Measurements from ENCODE around the gene DLL3.

DLL3 gene

DNA sequence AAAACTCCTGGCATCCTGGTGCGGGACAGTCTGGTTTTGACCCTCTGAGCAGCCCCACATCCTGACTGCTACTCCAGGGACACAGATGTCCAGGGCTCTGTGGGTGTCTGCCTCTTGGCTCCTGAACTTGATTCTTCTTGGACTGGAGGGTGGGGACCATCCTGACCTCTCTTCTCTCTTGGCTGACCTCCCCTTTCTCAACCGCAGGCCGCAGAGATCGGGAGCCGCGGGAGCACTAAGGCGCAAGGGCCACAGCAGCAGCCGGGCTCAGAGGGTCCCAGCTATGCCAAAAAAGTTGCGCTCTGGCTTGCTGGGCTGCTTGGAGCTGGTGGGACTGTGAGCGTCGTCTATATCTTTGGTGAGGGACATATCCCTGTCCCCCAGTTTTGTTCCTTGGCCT, 17.1 kb upstream of the DLL3 start:
- WGBS (ENCODE audit: insufficient coverage) = 87% methylated on average over 11 of the region's 11 CpGs
- CTCF ChIA-PET = interaction anchor here (1.0 kb wide), 1 partner anchor 16 kb away, joined by 3 read pairs; no protein-coding TSS in a partner anchor
- H3K27me3 ChIP-seq (replicated peaks in 2 of 5; ENCODE audit: control insufficient read depth in 4 of 5, insufficient read depth in 5 of 5, low read length in 4 of 5) = no peaks in the 10 kb centered on the region
- H3K36me3 ChIP-seq (ENCODE audit: control insufficient read depth in 4 of 4, insufficient read depth in 4 of 4, low read length in 3 of 4) = peaks cover 2 to 34% (median 24%) of the 10 kb centered on the region in 4 experiments
- peak overlapping the region; percentile 89 to 95 for H3K27ac ChIP-seq (ENCODE audit: insufficient read depth in 1 of 2, low read depth in 1 of 2, low read length in 2 of 2, poor library complexity in 1 of 2, severe bottlenecking in 2 of 2)
- POLR2A ChIA-PET = no interaction called here
- peaks cover 0 to 24% (median 21%) of the 10 kb centered on the region in 4 experiments for H3K4me1 ChIP-seq (ENCODE audit: control extremely low read depth in 1 of 4, control insufficient read depth in 4 of 4, insufficient read depth in 4 of 4, low read length in 3 of 4)
- no peaks in the 10 kb centered on the region for H3K9me3 ChIP-seq (ENCODE audit: control extremely low read depth in 1 of 5, control insufficient read depth in 4 of 5, insufficient read depth in 2 of 5, low read depth in 1 of 5, low read length in 4 of 5)
- no peak for DNase-seq
- H3K4me3 ChIP-seq (ENCODE audit: control insufficient read depth in 1 of 7, extremely low read depth in 1 of 7, insufficient read depth in 4 of 7, low read depth in 2 of 7, low read length in 6 of 7) = peak overlapping the region; percentile 65 to 99 (median 96)

DNA sequence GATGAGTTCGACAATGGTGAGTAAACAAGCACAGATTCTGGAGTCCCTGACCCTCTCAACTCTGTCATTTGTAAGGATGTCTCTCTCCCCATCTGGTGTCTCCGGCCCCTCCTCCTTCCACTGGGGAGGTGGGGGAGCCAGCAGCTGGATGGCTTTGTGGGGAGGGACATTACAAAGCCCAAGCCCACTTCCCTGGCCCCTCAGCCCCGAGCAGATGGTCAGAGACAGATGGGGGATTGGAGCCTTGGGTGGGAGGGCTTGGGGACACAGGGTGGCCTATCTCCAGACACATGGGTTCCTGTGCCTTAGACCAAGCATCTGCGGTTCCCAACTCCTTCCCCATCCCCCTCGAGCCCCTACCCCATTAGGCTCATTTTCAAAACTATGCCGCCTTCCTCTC, 15.6 kb upstream of the DLL3 start:
- Histone ChIP-seq H3K27me3 (replicated peaks in 2 of 5; ENCODE audit: control insufficient read depth in 4 of 5, insufficient read depth in 5 of 5, low read length in 4 of 5) (no peaks in the 10 kb centered on the region), H3K27ac (ENCODE audit: insufficient read depth in 1 of 2, low read depth in 1 of 2, low read length in 2 of 2, poor library complexity in 1 of 2, severe bottlenecking in 2 of 2) (no peak overlapping the region), H3K36me3 (ENCODE audit: control insufficient read depth in 4 of 4, insufficient read depth in 4 of 4, low read length in 3 of 4) (peaks cover 2 to 43% (median 31%) of the 10 kb centered on the region in 4 experiments), H3K4me3 (ENCODE audit: control insufficient read depth in 1 of 7, extremely low read depth in 1 of 7, insufficient read depth in 4 of 7, low read depth in 2 of 7, low read length in 6 of 7) (no peak overlapping the region), H3K9me3 (ENCODE audit: control extremely low read depth in 1 of 5, control insufficient read depth in 4 of 5, insufficient read depth in 2 of 5, low read depth in 1 of 5, low read length in 4 of 5) (no peaks in the 10 kb centered on the region), H3K4me1 (ENCODE audit: control extremely low read depth in 1 of 4, control insufficient read depth in 4 of 4, insufficient read depth in 4 of 4, low read length in 3 of 4) (peaks cover 0 to 24% (median 21%) of the 10 kb centered on the region in 4 experiments)
- 100% methylated on average over 1 of the region's 6 CpGs for WGBS (ENCODE audit: insufficient coverage)
- CTCF ChIA-PET = no interaction called here
- no peak for DNase-seq
- POLR2A ChIA-PET = no interaction called here

DNA sequence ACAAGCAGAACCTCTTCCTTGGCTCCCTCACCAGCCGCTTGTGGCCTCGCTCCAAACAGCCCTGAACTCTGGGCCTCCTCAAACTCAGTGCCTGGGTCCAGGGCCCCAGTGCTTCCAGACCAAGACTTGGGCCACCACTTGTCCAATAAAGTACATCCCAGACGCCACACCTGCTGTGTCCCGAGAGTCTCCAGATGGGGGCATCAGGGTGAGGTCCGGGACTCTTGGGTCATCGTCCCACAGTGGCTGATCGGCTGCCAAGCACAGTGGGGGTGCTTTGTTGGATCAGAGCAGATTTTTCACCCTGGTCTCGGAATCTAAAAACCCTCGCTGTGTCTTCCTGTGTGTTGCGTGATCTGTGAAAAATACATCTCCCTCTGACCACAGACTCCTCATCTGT, 9.0 kb upstream of the DLL3 start:
- DNase-seq = no peak
- H3K27me3 ChIP-seq (replicated peaks in 2 of 5; ENCODE audit: control insufficient read depth in 4 of 5, insufficient read depth in 5 of 5, low read length in 4 of 5) = no peaks in the 10 kb centered on the region
- H3K27ac ChIP-seq (ENCODE audit: insufficient read depth in 1 of 2, low read depth in 1 of 2, low read length in 2 of 2, poor library complexity in 1 of 2, severe bottlenecking in 2 of 2) = no peak overlapping the region
- H3K4me3 ChIP-seq (ENCODE audit: control insufficient read depth in 1 of 7, extremely low read depth in 1 of 7, insufficient read depth in 4 of 7, low read depth in 2 of 7, low read length in 6 of 7) = no peak overlapping the region
- peaks cover 7 to 65% (median 45%) of the 10 kb centered on the region in 4 experiments for H3K36me3 ChIP-seq (ENCODE audit: control insufficient read depth in 4 of 4, insufficient read depth in 4 of 4, low read length in 3 of 4)
- ChIA-PET POLR2A (no interaction called here), CTCF (no interaction called here)
- no peaks in the 10 kb centered on the region for H3K4me1 ChIP-seq (ENCODE audit: control extremely low read depth in 1 of 4, control insufficient read depth in 4 of 4, insufficient read depth in 4 of 4, low read length in 3 of 4)
- no peaks in the 10 kb centered on the region for H3K9me3 ChIP-seq (ENCODE audit: control extremely low read depth in 1 of 5, control insufficient read depth in 4 of 5, insufficient read depth in 2 of 5, low read depth in 1 of 5, low read length in 4 of 5)
- WGBS (ENCODE audit: insufficient coverage) = 96% methylated on average over 9 of the region's 10 CpGs

GRCh38 chr19:39492225-39492624, 6.5 kb upstream of the DLL3 start:
- Histone ChIP-seq H3K36me3 (ENCODE audit: control insufficient read depth in 4 of 4, insufficient read depth in 4 of 4, low read length in 3 of 4) (peaks cover 7 to 43% (median 27%) of the 10 kb centered on the region in 4 experiments), H3K4me3 (ENCODE audit: control insufficient read depth in 1 of 7, extremely low read depth in 1 of 7, insufficient read depth in 4 of 7, low read depth in 2 of 7, low read length in 6 of 7) (no peak overlapping the region), H3K9me3 (ENCODE audit: control extremely low read depth in 1 of 5, control insufficient read depth in 4 of 5, insufficient read depth in 2 of 5, low read depth in 1 of 5, low read length in 4 of 5) (no peaks in the 10 kb centered on the region), H3K27me3 (replicated peaks in 2 of 5; ENCODE audit: control insufficient read depth in 4 of 5, insufficient read depth in 5 of 5, low read length in 4 of 5) (peaks cover 0 to 11% (median 0%) of the 10 kb centered on the region in 5 experiments), H3K4me1 (ENCODE audit: control extremely low read depth in 1 of 4, control insufficient read depth in 4 of 4, insufficient read depth in 4 of 4, low read length in 3 of 4) (no peaks in the 10 kb centered on the region), H3K27ac (ENCODE audit: insufficient read depth in 1 of 2, low read depth in 1 of 2, low read length in 2 of 2, poor library complexity in 1 of 2, severe bottlenecking in 2 of 2) (no peak overlapping the region)
- POLR2A ChIA-PET = no interaction called here
- CTCF ChIA-PET = interaction anchor here (0.9 to 1.3 kb wide), 4 partner anchors 11 to 40 kb away, joined by 3 to 5 read pairs (median 4); partner anchors contain the start of gene EID2B
- 95% methylated on average over 5 of the region's 6 CpGs for WGBS (ENCODE audit: insufficient coverage)
- no peak for DNase-seq

DNA sequence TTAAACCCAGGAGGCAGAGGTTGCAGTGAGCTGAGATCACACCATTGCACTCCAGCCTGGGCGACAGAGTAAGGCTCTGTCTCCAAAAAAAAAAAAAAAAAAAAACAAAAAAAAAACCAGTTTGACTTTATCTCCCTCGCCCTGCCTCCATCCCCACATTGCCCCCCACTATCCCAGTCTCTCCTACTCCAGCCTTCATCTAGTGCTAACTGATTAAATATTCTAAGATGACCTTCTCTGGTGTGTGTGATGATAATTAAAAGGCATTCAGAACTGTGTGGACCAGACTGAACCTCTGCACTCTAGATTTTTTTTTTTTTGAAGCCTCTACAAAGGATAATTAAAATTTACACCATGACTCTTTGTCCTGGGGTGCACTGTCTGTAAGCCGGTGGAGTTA, 6.0 kb upstream of the DLL3 start:
- 100% methylated on average over 1 of the region's 3 CpGs for WGBS (ENCODE audit: insufficient coverage)
- ChIA-PET POLR2A (no interaction called here), CTCF (interaction anchor here (1.0 to 1.3 kb wide), 3 partner anchors 10 to 39 kb away, joined by 3 to 5 read pairs (median 4); partner anchors contain the start of gene EID2B)
- Histone ChIP-seq H3K27ac (ENCODE audit: insufficient read depth in 1 of 2, low read depth in 1 of 2, low read length in 2 of 2, poor library complexity in 1 of 2, severe bottlenecking in 2 of 2) (no peak overlapping the region), H3K36me3 (ENCODE audit: control insufficient read depth in 4 of 4, insufficient read depth in 4 of 4, low read length in 3 of 4) (peaks cover 7 to 41% (median 26%) of the 10 kb centered on the region in 4 experiments), H3K4me3 (ENCODE audit: control insufficient read depth in 1 of 7, extremely low read depth in 1 of 7, insufficient read depth in 4 of 7, low read depth in 2 of 7, low read length in 6 of 7) (no peak overlapping the region), H3K4me1 (ENCODE audit: control extremely low read depth in 1 of 4, control insufficient read depth in 4 of 4, insufficient read depth in 4 of 4, low read length in 3 of 4) (peaks cover 0 to 4% (median 3%) of the 10 kb centered on the region in 4 experiments), H3K9me3 (ENCODE audit: control extremely low read depth in 1 of 5, control insufficient read depth in 4 of 5, insufficient read depth in 2 of 5, low read depth in 1 of 5, low read length in 4 of 5) (no peaks in the 10 kb centered on the region), H3K27me3 (replicated peaks in 2 of 5; ENCODE audit: control insufficient read depth in 4 of 5, insufficient read depth in 5 of 5, low read length in 4 of 5) (peaks cover 0 to 17% (median 0%) of the 10 kb centered on the region in 5 experiments)
- DNase-seq = no peak

- ChIA-PET POLR2A (no interaction called here), CTCF (interaction anchor here (0.6 to 1.2 kb wide), 2 partner anchors 39 to 706 kb away, joined by 3 read pairs; no protein-coding TSS in a partner anchor)
- peaks cover 0 to 20% (median 17%) of the 10 kb centered on the region in 4 experiments for H3K4me1 ChIP-seq (ENCODE audit: control extremely low read depth in 1 of 4, control insufficient read depth in 4 of 4, insufficient read depth in 4 of 4, low read length in 3 of 4)
- no peak for DNase-seq
- H3K36me3 ChIP-seq (ENCODE audit: control insufficient read depth in 4 of 4, insufficient read depth in 4 of 4, low read length in 3 of 4) = peaks cover 4 to 22% (median 9%) of the 10 kb centered on the region in 4 experiments
- no peaks in the 10 kb centered on the region for H3K9me3 ChIP-seq (ENCODE audit: control extremely low read depth in 1 of 5, control insufficient read depth in 4 of 5, insufficient read depth in 2 of 5, low read depth in 1 of 5, low read length in 4 of 5)
- no peak overlapping the region for H3K27ac ChIP-seq (ENCODE audit: insufficient read depth in 1 of 2, low read depth in 1 of 2, low read length in 2 of 2, poor library complexity in 1 of 2, severe bottlenecking in 2 of 2)
- WGBS (ENCODE audit: insufficient coverage) = 97% methylated on average over 4 of the region's 5 CpGs
- no peak overlapping the region for H3K4me3 ChIP-seq (ENCODE audit: control insufficient read depth in 1 of 7, extremely low read depth in 1 of 7, insufficient read depth in 4 of 7, low read depth in 2 of 7, low read length in 6 of 7)
- peaks cover 0 to 35% (median 10%) of the 10 kb centered on the region in 5 experiments for H3K27me3 ChIP-seq (replicated peaks in 2 of 5; ENCODE audit: control insufficient read depth in 4 of 5, insufficient read depth in 5 of 5, low read length in 4 of 5)
These were observed 4.1 kb upstream of the DLL3 start for GRCh38 chr19:39494661-39495060.

- peaks cover 0 to 11% (median 2%) of the 10 kb centered on the region in 4 experiments for H3K36me3 ChIP-seq (ENCODE audit: control insufficient read depth in 4 of 4, insufficient read depth in 4 of 4, low read length in 3 of 4)
- no peak for DNase-seq
- no peak overlapping the region for H3K27ac ChIP-seq (ENCODE audit: insufficient read depth in 1 of 2, low read depth in 1 of 2, low read length in 2 of 2, poor library complexity in 1 of 2, severe bottlenecking in 2 of 2)
- H3K27me3 ChIP-seq (replicated peaks in 2 of 5; ENCODE audit: control insufficient read depth in 4 of 5, insufficient read depth in 5 of 5, low read length in 4 of 5) = peaks cover 0 to 49% (median 16%) of the 10 kb centered on the region in 5 experiments
- peaks cover 0 to 20% (median 17%) of the 10 kb centered on the region in 4 experiments for H3K4me1 ChIP-seq (ENCODE audit: control extremely low read depth in 1 of 4, control insufficient read depth in 4 of 4, insufficient read depth in 4 of 4, low read length in 3 of 4)
- H3K4me3 ChIP-seq (ENCODE audit: control insufficient read depth in 1 of 7, extremely low read depth in 1 of 7, insufficient read depth in 4 of 7, low read depth in 2 of 7, low read length in 6 of 7) = no peak overlapping the region
- POLR2A ChIA-PET = no interaction called here
- H3K9me3 ChIP-seq (ENCODE audit: control extremely low read depth in 1 of 5, control insufficient read depth in 4 of 5, insufficient read depth in 2 of 5, low read depth in 1 of 5, low read length in 4 of 5) = no peaks in the 10 kb centered on the region
- WGBS (ENCODE audit: insufficient coverage) = no CpG with 5 or more reads among the region's 5 CpGs
- CTCF ChIA-PET = interaction anchor here (0.9 to 1.2 kb wide), 3 partner anchors 11 to 36 kb away, joined by 3 read pairs; partner anchors contain the start of gene EID2B
These were observed 2.7 kb upstream of the DLL3 start for GRCh38 chr19:39496063-39496462.

Measured in common myeloid progenitor, CD34-positive (primary cell).